Activated naive CD4-positive, alpha-beta T cell treated with anti-CD3 and anti-CD28 coated beads, Interleukin-2, amount 50 U/mL, for 72 hours (primary cell): ENCODE measurements around the gene OR51V1. TPM values are rescaled to one million over a fixed set of nuclear protein-coding genes. Genes with fewer than 3 reads are reported as not detected.
"Not testable (repeated sequence)": the region's sequence is repeated elsewhere in the genome, so short reads cannot be mapped to it uniquely, and the experiment has no call there.

Experiments
- ATAC-seq, 2 donors: fragments of 150-1000 bp; cut with Tn5 transposase; 2 replicates each; pipeline ENCODE4 v1.10.0; 2021; ENCODE audit warnings: mild to moderate bottlenecking in 2 of 2, moderate library complexity in 2 of 2
- DNase-seq, 2 donors: peaks; one replicate each; pipeline ENCODE4 v3.0.0; 2021 to 2022; ENCODE audit warnings: low spot score in 2 of 2
- H3K27ac Mint-ChIP-seq, 2 donors: one replicate each; pipeline ENCODE4 v1.8.0; 2022; ENCODE audit warnings: mild to moderate bottlenecking in 2 of 2, mixed read lengths in 2 of 2
- H3K36me3 Mint-ChIP-seq, 2 donors: one replicate each; pipeline ENCODE4 v1.8.0; 2022; ENCODE audit warnings: mixed read lengths in 2 of 2
- H3K9me3 Mint-ChIP-seq, 2 donors: one replicate each; pipeline ENCODE4 v1.8.0; 2022; ENCODE audit warnings: mixed read lengths in 2 of 2
- total RNA-seq, 2 donors: library from RNA; stranded (reverse); gene quantifications; one replicate each; pipeline ENCODE4 v1.2.3, GENCODE V29; 2022

Gene OR51V1
- total RNA-seq = not detected

DNA sequence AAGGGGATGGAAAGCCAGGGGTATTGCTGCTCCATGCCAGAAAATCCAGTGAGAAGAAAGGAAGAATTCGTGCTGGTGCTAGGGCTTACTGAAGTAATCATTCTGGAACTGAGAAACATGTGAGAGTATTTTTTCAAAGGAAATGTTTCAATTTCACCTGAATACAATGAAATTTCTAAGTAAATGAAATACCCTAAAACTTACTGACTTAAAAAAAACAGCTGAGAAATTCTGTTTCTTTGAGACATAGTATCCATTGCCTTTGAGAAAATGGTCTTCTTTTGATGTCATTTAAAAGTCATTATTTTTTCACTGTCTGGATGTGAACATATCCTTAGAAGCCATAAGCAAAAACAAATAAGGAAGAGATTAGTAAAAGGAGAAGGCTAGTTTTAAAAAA lies at the start of gene OR51V1:
TSS of gene OR51V1 (minus strand) at position 101 of the 400 bp plus-strand sequence. CDS start at position 101, 0 bp downstream.
- Mint-ChIP-seq H3K36me3 (no peaks in the 10 kb centered on the region), H3K9me3 (no peaks in the 10 kb centered on the region), H3K27ac (no peak within 1 kb of the TSS)
- no peak for ATAC-seq
- DNase-seq = no peak

DNA sequence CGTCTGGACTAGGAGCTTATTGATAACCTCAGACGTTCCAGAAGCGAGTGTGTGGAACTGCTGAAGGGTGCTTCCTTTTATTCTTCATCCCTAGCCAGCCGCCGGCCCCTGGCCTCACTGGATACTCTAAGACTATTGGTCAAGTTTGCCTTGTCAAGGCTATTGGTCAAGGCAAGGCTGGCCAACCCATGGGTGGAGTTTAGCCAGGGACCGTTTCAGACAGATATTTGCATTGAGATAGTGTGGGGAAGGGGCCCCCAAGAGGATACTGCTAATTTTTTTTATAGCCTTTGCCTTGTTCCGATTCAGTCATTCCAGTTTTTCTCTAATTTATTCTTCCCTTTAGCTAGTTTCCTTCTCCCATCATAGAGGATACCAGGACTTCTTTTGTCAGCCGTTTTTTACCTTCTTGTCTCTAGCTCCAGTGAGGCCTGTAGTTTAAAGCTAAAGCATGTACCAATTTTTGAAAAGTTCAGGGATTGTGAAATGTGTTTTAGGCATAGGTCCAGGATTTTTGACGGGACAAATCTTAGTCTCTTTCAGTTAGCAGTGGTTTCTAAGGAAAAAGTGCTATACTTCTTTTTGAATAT lies 49.4 kb upstream of the OR51V1 start, which contains the start of gene HBG1:
TSS of gene HBG1 (minus strand) at position 51 of the 590 bp plus-strand sequence. CDS start 53 bp downstream, outside the sequence.
- not testable (repeated sequence) for H3K9me3 Mint-ChIP-seq, DNase-seq, ATAC-seq, H3K36me3 Mint-ChIP-seq, H3K27ac Mint-ChIP-seq

DNA sequence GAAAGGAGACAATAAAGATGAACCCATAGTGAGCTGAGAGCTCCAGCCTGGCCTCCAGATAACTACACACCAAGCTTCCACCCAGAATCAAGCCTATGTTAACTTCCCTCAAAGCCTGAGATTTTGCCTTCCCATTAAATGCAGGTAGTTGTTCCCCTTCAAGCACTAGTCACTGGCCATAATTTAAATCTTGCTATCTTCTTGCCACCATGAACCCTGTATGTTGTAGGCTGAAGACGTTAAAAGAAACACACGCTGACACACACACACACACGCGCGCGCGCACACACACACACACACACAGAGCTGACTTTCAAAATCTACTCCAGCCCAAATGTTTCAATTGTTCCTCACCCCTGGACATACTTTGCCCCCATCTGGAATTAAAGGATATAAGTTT lies 48.0 kb upstream of the OR51V1 start:
- H3K27ac Mint-ChIP-seq, H3K9me3 Mint-ChIP-seq, ATAC-seq, H3K36me3 Mint-ChIP-seq, DNase-seq: not testable (repeated sequence)

DNA sequence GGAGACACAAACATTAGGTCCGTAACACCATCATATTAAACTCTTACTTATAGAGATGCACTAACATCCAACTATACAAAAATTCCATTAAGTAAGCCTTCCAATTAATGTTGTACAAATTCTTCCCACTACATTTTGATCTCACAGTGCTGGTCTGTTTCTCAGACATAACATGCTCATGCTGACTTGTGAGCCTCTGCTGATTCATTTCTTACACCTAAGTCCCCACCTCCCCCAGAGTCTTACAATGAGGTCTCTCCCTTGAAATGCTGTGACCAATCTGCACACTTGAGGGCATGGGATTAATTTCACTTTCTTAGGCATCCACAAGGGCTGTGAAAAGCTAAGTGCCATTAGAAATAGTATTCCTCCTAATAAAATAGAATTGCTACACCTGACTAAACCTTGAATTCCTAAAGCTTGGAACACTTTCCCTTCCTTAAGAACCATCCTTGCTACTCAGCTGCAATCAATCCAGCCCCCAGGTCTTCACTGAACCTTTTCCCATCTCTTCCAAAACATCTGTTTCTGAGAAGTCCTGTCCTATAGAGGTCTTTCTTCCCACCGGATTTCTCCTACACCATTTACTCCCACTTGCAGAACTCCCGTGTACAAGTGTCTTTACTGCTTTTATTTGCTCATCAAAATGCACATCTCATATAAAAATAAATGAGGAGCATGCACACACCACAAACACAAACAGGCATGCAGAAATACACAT lies 47.1 kb upstream of the OR51V1 start:
- DNase-seq (no peak), ATAC-seq (no peak)
- no peaks in the 10 kb centered on the region for H3K9me3 Mint-ChIP-seq
- no peak overlapping the region for H3K27ac Mint-ChIP-seq
- no peaks in the 10 kb centered on the region for H3K36me3 Mint-ChIP-seq

- no peak for ATAC-seq
- no peak for DNase-seq
- Mint-ChIP-seq H3K9me3 (no peaks in the 10 kb centered on the region), H3K36me3 (no peaks in the 10 kb centered on the region), H3K27ac (no peak overlapping the region)
Observed at GRCh38 chr11:5246772-5247471, 46.4 kb upstream of the OR51V1 start.

DNA sequence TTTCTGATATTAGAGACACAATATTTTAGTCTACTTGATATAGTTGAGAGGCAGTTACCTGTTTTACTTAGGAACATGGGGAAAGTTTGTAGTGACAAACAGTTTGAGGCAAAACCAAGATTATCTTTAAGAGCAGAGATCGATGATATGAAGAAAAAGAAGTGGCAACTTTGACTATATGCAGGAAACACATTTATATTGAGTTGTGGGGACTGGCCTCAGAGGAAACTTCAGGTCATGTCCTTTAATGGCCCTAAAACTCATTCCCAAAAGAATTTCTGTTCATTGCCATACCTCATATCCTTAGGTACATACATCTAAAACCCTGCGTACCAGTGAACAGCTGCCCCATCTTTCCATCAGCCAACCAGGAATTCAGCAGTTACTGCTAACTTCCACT lies 44.7 kb upstream of the OR51V1 start:
- no peak overlapping the region for H3K27ac Mint-ChIP-seq
- DNase-seq = no peak
- H3K9me3 Mint-ChIP-seq = no peaks in the 10 kb centered on the region
- ATAC-seq = no peak
- H3K36me3 Mint-ChIP-seq = no peaks in the 10 kb centered on the region

DNA sequence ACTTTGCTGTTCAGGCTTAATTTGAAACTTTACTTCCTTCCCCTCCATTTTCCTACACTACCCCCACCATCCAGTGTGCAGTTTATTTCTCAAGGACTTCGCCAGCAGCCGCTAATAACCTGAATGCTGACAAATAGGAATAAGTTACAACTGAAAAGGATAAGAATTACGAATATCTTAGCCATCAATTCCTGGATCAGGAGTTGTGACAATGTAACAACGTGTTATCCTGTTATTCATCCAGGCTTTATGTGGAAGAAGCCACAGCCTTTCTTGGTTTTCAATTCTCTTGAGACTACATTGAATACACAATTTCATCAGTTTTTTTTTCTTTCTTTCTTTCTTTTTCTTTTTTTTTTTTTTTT lies 43.3 kb upstream of the OR51V1 start:
- Mint-ChIP-seq H3K36me3 (no peaks in the 10 kb centered on the region), H3K27ac (no peak overlapping the region), H3K9me3 (no peaks in the 10 kb centered on the region)
- no peak for DNase-seq
- no peak for ATAC-seq

DNA sequence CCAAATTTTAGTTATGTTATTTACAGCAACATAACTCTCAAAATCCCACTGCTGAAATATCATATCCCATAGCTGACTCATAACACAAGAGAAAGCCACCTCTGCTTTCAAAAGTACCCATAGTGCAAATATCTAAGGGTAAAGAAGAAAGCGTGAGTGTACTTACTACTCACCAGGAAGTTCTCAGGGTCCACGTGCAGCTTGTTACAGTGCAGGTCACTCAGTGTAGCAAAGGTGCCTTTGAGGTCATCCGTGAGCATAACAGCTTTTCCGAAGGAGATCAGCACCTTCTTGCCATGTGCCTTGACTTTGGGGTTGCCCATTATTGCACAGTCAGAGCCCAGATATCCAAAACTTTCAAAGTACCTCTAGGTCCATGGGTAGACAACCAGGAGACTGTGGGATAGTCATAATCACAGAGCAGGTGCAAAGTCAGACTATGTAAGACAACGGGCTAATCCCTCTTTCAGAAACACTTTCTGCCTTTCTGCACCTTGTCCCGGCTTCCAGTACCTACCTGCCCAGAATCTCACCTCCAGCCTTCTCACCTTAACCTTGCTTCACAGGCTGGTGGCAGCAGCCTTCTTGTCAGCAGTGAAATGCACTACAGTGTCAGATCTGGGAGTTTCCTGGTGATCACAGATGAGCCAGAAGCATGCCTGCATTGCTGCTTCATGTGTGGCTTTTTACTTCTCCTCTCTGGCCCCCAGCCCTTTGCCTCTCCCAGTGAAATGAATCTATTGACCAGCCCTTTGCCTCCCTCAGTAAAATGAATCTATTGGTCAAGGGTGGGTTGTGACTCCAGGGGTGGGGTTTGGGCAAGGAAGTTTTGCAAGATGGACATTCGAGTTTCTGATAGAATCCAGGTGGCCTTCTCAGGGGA lies 42.7 kb upstream of the OR51V1 start:
- no peak for ATAC-seq
- no peaks in the 10 kb centered on the region for H3K36me3 Mint-ChIP-seq
- DNase-seq = no peak
- H3K9me3 Mint-ChIP-seq = no peaks in the 10 kb centered on the region
- no peak overlapping the region for H3K27ac Mint-ChIP-seq

DNA sequence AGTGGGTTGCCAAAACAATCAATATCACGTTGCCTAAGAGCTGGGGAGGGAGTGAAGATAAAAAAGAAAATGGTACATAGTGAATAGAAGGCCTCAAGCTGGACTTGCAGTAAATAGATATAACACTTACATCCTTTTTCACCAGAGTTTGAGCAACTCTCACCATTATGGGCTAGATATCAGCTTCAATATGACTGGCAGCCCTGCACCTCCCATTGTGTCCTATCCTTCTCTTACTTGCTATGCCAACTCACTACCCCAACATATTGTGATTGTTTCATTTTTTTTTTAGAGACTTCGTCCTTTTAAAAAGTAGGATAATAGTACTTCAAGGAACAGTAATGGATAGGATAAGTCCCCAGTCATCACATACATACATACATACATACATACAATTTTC lies 41.7 kb upstream of the OR51V1 start:
- Mint-ChIP-seq H3K36me3 (no peaks in the 10 kb centered on the region), H3K9me3 (no peaks in the 10 kb centered on the region), H3K27ac (no peak overlapping the region)
- no peak for DNase-seq
- no peak for ATAC-seq

DNA sequence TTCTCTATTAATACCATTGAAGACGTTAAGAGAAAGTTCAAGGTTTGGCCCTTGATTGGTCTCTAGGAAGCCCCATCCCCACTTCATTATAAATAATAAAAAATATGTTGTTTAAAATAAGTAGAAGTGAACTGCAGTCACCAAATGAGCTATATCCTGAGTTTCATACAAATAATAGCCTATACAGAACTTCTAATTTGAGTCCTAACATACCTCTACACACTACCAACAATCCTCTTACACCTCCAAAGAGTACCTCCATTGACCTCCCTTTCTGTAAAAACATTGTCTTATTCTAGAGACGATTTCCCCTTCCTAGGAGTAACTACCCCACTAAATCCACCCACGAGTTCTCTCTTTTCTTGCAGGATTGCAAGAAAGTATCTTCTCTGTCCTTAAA lies 41.0 kb upstream of the OR51V1 start:
- no peak overlapping the region for H3K27ac Mint-ChIP-seq
- no peaks in the 10 kb centered on the region for H3K36me3 Mint-ChIP-seq
- ATAC-seq (no peak), DNase-seq (no peak)
- no peaks in the 10 kb centered on the region for H3K9me3 Mint-ChIP-seq

DNA sequence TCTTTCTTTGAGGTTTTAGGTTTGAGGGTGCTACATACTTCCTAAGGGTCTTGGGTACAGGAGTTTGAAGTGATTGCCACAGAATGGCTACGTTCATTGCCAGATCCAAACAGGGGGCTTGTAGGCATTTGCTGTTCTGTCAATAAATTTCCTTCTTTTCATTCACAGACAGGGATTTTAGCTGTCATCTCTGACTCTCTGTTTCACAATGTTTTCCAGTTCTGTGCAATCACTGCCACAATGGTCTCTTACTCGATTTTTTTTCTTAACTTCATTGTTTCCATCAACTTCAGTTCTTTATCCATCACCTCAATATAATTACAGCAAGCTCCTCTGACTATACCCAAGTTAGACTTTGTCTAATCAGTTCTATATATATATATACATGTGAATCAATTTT lies 40.0 kb upstream of the OR51V1 start:
- ATAC-seq (no peak), DNase-seq (no peak)
- H3K9me3 Mint-ChIP-seq = no peaks in the 10 kb centered on the region
- no peak overlapping the region for H3K27ac Mint-ChIP-seq
- H3K36me3 Mint-ChIP-seq = no peaks in the 10 kb centered on the region

GRCh38 chr11:5240056-5240455 lies 39.6 kb upstream of the OR51V1 start:
- no peak overlapping the region for H3K27ac Mint-ChIP-seq
- no peak for ATAC-seq
- DNase-seq = no peak
- no peaks in the 10 kb centered on the region for H3K36me3 Mint-ChIP-seq
- no peaks in the 10 kb centered on the region for H3K9me3 Mint-ChIP-seq

DNA sequence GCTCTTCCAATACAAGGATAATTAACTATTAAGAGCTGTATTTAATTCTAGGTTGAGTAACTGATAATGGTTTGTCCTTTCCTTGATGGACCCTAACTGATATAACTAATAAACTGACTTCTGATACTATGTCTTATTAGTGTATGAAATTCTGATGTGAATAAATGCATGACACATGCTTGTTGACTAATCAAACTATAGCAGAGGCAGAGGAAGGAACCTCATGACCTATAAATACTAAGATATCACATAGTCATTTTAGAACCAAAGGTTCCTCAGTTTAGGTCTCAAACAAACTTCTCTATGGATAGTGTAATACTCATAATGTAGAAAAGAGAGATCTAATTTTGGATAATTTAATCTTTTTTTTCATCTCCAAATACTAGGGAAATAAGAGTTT lies 38.6 kb upstream of the OR51V1 start:
- DNase-seq (no peak), ATAC-seq (no peak)
- no peak overlapping the region for H3K27ac Mint-ChIP-seq

DNA sequence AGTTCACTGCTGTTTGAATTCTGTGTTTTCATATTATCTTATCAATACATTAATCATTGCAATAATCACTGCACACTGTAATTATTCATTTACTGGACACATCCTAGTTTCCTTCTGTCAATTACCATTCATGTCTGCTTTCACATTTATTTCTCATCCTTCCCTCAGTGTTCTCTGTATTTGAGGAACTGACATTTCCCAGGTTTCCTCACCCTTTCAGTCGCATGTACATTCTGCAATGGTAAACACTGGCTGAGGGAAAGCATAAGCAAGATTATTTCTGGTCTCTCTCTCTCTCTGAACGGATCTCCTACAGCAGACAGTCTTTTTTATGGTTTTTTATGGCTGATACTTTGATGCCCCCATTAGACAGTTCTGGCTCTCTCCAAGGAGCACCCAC lies 38.0 kb upstream of the OR51V1 start:
- no peak for ATAC-seq
- Mint-ChIP-seq H3K27ac (no peak overlapping the region), H3K36me3 (no peaks in the 10 kb centered on the region), H3K9me3 (no peaks in the 10 kb centered on the region)
- DNase-seq = no peak

More for the DNA sequence above, 38.6 kb upstream of the OR51V1 start:
- H3K9me3 Mint-ChIP-seq = no peaks in the 10 kb centered on the region
- no peaks in the 10 kb centered on the region for H3K36me3 Mint-ChIP-seq

DNA sequence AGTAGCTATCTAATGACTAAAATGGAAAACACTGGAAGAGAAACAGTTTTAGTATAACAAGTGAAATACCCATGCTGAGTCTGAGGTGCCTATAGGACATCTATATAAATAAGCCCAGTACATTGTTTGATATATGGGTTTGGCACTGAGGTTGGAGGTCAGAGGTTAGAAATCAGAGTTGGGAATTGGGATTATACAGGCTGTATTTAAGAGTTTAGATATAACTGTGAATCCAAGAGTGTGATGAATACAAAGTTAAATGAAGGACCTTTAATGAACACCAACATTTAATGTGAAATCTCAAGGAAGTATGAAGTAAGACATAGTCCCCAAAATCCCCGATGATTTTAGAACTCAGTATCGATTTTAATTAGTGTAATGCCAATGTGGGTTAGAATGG lies 36.9 kb upstream of the OR51V1 start:
- H3K27ac Mint-ChIP-seq = no peak overlapping the region
- ATAC-seq = no peak
- H3K9me3 Mint-ChIP-seq = no peaks in the 10 kb centered on the region
- no peak for DNase-seq
- H3K36me3 Mint-ChIP-seq = no peaks in the 10 kb centered on the region

GRCh38 chr11:5235364-5236095 lies 35.0 kb upstream of the OR51V1 start:
- ATAC-seq (no peak), DNase-seq (no peak)
- Mint-ChIP-seq H3K36me3 (no peaks in the 10 kb centered on the region), H3K9me3 (no peaks in the 10 kb centered on the region), H3K27ac (no peak overlapping the region)
